ELR (cell line): ENCODE data around the gene GPR15.

ENCODE experiments used
- DNase-seq: peaks from one replicate; pipeline ENCODE4 v3.0.0-alpha.2; 2015; ENCODE audit warnings: low read depth

The GPR15 gene

GRCh38 chr3:98530676-98531075 lies 1.1 kb upstream of the GPR15 start:
- DNase-seq: no peak

DNA sequence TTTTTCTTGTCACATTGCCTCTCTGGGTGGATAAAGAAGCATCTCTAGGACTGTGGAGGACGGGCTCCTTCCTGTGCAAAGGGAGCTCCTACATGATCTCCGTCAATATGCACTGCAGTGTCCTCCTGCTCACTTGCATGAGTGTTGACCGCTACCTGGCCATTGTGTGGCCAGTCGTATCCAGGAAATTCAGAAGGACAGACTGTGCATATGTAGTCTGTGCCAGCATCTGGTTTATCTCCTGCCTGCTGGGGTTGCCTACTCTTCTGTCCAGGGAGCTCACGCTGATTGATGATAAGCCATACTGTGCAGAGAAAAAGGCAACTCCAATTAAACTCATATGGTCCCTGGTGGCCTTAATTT lies 478 bp downstream of the GPR15 start:
- DNase-seq: no peak

DNA sequence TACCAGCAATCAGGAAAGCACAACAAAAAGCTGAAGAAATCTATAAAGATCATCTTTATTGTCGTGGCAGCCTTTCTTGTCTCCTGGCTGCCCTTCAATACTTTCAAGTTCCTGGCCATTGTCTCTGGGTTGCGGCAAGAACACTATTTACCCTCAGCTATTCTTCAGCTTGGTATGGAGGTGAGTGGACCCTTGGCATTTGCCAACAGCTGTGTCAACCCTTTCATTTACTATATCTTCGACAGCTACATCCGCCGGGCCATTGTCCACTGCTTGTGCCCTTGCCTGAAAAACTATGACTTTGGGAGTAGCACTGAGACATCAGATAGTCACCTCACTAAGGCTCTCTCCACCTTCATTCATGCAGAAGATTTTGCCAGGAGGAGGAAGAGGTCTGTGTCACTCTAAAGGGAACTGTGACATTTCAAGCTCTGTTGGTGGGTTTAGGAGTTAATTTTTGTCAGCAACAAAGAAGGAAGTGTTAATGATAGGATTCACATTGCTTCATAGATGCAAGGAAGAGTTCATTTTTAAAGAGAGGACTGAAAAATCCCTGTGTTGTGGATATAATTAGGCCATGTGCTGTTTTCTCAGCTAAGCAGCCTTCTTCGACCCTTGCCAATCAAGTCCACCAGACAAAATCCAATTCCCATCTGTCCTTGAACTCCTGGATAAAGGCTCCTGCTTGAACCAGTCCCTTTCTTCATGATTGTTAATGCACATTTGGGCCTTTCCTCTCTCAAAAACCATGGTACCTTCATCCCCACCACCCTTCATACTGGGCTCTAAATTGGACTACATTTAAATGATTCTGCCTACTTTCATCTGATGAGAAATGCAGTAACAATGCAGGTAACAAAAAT lies 1.2 kb downstream of the GPR15 start:
- no peak for DNase-seq

- DNase-seq: no peak
Measured at GRCh38 chr3:98534168-98534567, 2.4 kb downstream of the GPR15 start.

DNA sequence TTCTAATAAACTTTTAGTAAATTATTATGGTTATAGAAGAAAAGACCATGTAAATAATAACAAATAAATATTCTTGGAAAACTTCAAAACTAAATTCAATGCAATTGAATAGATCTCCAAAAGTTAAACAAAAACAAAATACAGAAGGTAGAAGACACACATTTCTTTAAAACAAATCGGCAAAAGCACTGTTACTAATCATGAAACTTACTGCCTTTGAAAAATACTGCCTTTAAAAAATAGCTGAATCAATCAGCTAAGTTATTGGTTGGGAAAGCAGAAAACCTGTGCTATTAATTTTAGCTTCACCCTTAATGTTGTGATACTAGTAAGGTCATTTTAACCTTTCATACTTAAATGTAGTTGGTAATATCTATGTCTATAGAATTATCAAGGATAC lies 3.0 kb downstream of the GPR15 start:
- no peak for DNase-seq

GRCh38 chr3:98536456-98537017 lies 4.8 kb downstream of the GPR15 start:
- DNase-seq: no peak

DNA sequence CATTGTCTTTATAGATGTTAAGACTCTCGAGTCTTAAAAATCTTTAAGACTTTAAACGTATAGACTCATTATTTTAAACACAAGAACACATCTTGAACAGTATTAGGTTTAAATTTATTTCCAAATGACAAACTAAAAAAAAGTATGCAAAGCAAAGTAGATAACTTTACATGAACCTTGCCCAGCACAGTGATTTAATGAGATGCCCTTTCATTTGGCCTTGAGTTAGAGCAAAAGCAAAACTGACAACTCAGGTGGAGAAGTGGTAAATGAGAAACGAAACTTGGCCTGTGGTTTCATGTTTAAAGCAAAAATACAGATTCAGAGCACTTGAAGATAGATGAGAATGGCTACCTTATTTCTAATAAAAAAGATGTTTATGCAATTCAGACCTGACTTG lies 8.6 kb downstream of the GPR15 start:
- no peak for DNase-seq

GRCh38 chr3:98541695-98542094 lies 9.9 kb downstream of the GPR15 start:
- DNase-seq: no peak

DNA sequence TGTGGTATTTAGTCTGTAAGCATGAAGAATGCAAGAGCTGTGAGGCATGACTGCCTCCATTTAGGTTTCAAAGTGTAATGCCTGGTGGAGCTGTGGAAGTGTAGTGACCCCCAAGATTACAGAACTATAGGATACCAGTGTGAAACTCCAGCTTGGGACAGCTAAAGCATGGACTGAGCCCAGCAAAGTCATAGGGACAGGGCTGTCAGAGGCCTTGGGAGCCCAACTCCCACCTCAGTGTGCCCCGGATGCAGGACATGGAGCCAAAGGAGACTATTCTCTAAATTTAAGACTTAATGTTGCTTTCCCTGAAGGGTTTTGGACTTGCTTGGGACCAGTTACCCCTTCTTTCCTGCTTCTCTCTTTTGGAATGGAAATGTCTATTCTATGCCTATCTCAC lies 10.8 kb downstream of the GPR15 start:
- DNase-seq: no peak

DNA sequence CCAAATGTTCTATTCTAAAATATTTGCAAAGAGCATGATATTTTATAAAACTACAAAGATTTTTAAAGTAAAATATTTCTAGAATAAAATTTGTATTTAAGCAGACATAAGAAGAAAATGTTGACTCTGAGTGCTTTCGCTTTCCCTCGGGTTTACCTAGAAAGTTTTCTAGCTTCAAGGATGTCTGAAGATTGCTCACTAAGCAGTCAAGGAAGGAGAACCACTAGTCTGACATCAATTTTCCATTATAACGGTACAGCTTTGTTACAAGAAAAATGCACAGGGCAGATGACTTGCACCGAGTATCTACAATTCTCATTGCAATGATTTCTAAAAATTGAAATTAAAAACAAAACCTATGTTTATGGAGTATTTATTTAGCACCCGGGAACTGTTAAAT lies 14.2 kb downstream of the GPR15 start:
- DNase-seq: no peak

DNA sequence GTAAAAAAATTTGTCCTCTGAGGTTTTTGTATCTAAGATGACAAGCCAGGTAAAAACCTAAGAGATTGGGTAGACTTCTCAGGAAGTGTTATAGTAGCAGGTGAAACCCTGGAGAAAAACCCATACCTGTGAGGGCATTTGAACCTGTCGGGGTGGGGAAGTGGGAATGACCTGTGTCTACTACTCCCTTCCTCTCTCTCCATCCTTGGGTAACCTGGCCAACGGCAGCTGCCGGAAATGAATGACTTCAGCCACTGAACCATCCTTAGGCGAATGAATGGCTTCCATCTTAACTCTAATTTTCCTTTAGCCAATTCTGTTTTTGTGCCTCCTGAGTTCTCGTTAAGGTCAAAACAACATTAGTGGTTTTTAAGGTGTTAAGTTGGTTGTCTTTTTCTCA lies 16.8 kb downstream of the GPR15 start:
- DNase-seq: no peak

DNA sequence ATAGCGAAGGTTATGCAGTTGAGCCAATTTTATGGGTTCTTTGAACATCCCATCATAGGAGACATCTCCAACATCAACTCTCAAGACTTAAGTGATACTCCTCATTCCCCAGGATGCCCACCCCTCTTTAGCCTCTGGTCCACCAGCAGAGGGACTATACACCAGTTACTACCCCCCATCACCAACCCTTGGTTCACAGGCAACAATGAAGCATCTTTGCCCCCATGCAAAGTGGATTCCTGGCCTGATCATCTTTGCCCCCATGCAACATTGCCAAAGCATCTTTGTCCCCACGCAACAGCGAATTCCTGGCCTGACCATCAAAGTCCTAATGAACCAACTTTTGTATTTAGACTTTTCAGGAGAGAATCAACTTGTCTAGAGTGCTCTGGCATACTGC lies 19.1 kb downstream of the GPR15 start:
- DNase-seq: no peak

DNA sequence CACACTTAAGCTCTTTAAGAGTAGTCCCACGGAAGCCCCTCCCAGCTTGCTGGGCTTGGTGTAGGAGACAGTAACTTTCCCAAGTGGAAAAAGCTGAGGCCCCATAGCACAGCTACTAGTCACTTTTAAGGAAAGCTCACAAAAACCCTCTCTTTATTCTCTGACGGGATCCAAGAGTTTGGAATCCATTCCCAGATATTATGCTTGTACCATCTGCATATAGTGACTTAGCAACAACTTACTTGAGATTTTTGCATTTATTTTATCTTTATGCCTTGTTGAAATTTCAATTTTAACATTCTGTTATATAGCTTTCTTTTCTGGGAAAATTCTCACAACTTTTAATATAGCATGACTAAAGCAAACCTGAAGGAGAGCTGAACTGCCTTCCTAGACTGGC lies 19.5 kb downstream of the GPR15 start:
- DNase-seq: no peak

GRCh38 chr3:98551754-98552153 lies 20.0 kb downstream of the GPR15 start:
- DNase-seq: no peak

- no peak for DNase-seq
Measured at GRCh38 chr3:98552232-98553020, 20.6 kb downstream of the GPR15 start.

DNA sequence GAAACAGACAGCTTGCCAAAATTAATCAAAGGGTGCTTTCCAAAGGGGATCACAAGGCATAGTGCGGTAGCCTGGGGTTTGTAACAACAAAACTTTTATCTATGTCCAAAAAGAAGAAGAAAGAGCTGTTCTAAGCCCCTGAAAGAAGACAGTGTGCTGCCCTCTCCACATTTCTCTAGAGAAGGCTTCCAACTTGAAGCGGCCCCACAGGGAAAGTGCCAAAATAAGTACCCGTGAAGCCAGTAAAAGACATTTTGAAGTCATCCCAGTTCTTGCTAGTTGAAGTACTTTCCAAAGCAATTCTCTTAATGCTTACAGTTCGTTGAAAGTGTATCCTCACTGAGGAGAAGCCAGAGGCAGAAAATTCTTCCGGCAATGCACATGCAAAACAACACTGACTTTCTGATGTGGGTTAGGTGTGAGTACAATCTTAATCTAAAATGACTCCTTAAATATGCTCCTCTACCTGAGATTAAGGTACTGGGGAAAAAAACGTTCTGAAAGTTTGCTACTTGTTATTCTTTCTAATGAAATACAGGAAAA lies 21.3 kb downstream of the GPR15 start:
- no peak for DNase-seq

DNA sequence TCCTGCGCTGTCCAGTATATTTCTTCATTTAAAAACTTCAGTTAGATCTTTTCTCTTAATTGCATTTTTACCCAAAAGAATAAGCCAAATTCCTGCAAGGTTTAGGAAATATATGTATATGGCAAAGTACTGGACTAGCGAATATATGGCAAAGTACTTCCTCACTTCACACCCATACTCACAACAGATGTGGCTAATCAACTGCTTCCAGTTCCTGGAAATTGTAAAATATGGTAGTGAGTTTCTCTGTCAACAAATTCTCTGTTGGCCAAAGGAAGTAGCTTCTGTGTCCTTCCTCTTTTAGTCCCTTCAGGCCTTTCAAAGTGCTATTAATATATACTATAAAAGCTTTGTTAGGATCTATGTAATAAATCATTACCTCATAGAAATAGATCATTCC lies 22.0 kb downstream of the GPR15 start:
- no peak for DNase-seq

- DNase-seq: no peak
Measured at GRCh38 chr3:98554580-98554979, 22.8 kb downstream of the GPR15 start.

GRCh38 chr3:98555025-98555379 lies 23.2 kb downstream of the GPR15 start:
- no peak for DNase-seq

GRCh38 chr3:98556164-98557130 lies 24.7 kb downstream of the GPR15 start:
- DNase-seq: peak; percentile 74

DNA sequence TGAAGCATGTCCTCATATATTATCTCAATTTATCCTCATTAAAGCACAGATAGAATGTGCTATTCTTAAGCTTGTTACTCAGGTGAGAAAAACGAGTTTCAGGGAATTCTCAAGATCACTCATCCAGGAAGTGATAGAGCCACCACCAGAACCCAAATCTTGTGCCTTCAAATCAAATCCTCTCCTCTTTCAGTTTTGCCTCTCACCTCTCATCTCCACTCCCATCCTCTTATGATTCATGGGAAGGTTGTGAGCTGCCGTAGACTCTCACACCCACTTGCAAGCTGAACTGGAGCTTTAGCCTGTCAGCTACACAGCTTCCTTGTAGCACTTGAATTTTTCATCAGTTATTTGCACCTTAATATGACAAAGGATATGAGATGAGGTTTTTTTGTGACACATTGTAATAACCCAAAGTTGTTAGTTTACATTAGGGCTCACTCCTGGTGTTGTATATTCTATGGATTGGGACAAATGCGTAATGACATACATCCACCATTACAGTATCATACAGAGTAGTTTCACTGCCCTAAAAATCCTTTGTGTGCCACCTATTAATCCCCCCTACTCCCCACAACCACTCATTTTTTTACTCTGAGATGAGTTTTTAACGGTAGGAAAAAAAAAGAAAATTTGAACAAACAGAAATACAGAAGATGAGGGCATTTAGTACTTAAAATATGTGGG lies 25.7 kb downstream of the GPR15 start:
- peak; percentile 51 for DNase-seq
